ENCODE results near the gene TMEM222. TPM values are rescaled to one million over a fixed set of nuclear protein-coding genes. Genes with fewer than 3 reads are reported as not detected.

Gene TMEM222
- total RNA-seq, 1 experiment from 2014 or later, result 55.5 TPM

- no peak for DNase-seq (ENCODE audit: low spot score)
- intact Hi-C loops (cut with micrococcal nuclease; ENCODE audit: unreplicated experiment), result loop anchor here (2.0 to 5.0 kb wide), 3 partner anchors 87 to 361 kb away; no protein-coding TSS in a partner anchor
- Histone ChIP-seq H3K36me3 (ENCODE audit: insufficient read depth, low read length, poor library complexity, severe bottlenecking) (peaks cover 10% of the 10 kb centered on the region), H3K4me3 (ENCODE audit: low read depth, low read length, poor library complexity, severe bottlenecking) (no peak overlapping the region), H3K9me3 (ENCODE audit: low read depth, low read length, poor library complexity, severe bottlenecking) (no peaks in the 10 kb centered on the region), H3K4me1 (ENCODE audit: insufficient read depth, low read length, poor library complexity, severe bottlenecking) (peaks cover 4% of the 10 kb centered on the region), H3K27me3 (replicated peaks; ENCODE audit: insufficient read depth, low read depth, low read length, poor library complexity) (no peaks in the 10 kb centered on the region), H3K27ac (ENCODE audit: low read depth, low read length, poor library complexity, severe bottlenecking) (no peak overlapping the region)
- POLR2A ChIA-PET (ENCODE audit: low non-redundant PET), result no interaction called here
- CTCF ChIA-PET, result interaction anchor here (0.7 to 1.9 kb wide), 5 partner anchors 40 to 533 kb away, joined by 3 to 11 read pairs (median 4); partner anchors contain the start of gene SYTL1
- BruUV-seq (replicated peaks), result no TSS peak
- TF ChIP-seq, protein P1, sequence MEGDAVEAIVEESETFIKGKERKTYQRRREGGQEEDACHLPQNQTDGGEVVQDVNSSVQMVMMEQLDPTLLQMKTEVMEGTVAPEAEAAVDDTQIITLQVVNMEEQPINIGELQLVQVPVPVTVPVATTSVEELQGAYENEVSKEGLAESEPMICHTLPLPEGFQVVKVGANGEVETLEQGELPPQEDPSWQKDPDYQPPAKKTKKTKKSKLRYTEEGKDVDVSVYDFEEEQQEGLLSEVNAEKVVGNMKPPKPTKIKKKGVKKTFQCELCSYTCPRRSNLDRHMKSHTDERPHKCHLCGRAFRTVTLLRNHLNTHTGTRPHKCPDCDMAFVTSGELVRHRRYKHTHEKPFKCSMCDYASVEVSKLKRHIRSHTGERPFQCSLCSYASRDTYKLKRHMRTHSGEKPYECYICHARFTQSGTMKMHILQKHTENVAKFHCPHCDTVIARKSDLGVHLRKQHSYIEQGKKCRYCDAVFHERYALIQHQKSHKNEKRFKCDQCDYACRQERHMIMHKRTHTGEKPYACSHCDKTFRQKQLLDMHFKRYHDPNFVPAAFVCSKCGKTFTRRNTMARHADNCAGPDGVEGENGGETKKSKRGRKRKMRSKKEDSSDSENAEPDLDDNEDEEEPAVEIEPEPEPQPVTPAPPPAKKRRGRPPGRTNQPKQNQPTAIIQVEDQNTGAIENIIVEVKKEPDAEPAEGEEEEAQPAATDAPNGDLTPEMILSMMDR (conservative IDR thresholded peaks at IDR 0.05; ENCODE audit: low read depth, low read length), result no peak
- no peak for TF ChIP-seq EZH2 (IDR thresholded peaks at IDR 0.05; ENCODE audit: borderline replicate concordance, low read depth, low read length, poor library complexity, severe bottlenecking)
These were observed 20.3 kb upstream of the TMEM222 start for GRCh38 chr1:27301582-27302199.

DNA sequence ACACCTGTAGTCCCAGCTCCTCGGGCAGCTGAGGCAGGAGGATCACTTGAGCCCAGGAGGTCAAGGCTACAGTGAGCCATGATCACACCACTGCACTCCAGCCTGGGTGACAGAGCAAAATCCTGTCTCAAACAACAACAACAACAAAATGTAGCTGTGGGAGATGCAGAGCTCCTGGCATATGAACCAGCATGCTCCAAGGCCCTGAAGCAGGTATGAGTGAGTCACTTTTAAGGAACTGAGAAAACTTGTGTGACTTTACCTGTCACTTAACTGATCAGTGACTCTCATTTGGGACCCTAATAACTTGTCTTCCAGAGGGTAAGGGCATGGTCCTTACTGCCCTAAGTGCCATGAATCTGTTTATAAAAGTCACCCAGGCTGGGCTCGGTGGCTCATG is 19.4 kb upstream of the TMEM222 start:
- ChIA-PET CTCF (interaction anchor here (0.8 kb wide), 1 partner anchor 96 kb away, joined by 3 read pairs; no protein-coding TSS in a partner anchor), POLR2A (ENCODE audit: low non-redundant PET) (no interaction called here)
- Histone ChIP-seq H3K36me3 (ENCODE audit: insufficient read depth, low read length, poor library complexity, severe bottlenecking) (peaks cover 10% of the 10 kb centered on the region), H3K4me1 (ENCODE audit: insufficient read depth, low read length, poor library complexity, severe bottlenecking) (peaks cover 4% of the 10 kb centered on the region), H3K27me3 (replicated peaks; ENCODE audit: insufficient read depth, low read depth, low read length, poor library complexity) (no peaks in the 10 kb centered on the region), H3K27ac (ENCODE audit: low read depth, low read length, poor library complexity, severe bottlenecking) (no peak overlapping the region), H3K9me3 (ENCODE audit: low read depth, low read length, poor library complexity, severe bottlenecking) (no peaks in the 10 kb centered on the region), H3K4me3 (ENCODE audit: low read depth, low read length, poor library complexity, severe bottlenecking) (no peak overlapping the region)
- no peak for DNase-seq (ENCODE audit: low spot score)
- intact Hi-C loops (cut with micrococcal nuclease; ENCODE audit: unreplicated experiment), result loop anchor here (5.0 kb wide), 1 partner anchor 305 kb away; no protein-coding TSS in a partner anchor
- no TSS peak for BruUV-seq (replicated peaks)
- TF ChIP-seq, protein P1 (conservative IDR thresholded peaks at IDR 0.05; ENCODE audit: low read depth, low read length), result no peak
- TF ChIP-seq EZH2 (IDR thresholded peaks at IDR 0.05; ENCODE audit: borderline replicate concordance, low read depth, low read length, poor library complexity, severe bottlenecking), result no peak

DNA sequence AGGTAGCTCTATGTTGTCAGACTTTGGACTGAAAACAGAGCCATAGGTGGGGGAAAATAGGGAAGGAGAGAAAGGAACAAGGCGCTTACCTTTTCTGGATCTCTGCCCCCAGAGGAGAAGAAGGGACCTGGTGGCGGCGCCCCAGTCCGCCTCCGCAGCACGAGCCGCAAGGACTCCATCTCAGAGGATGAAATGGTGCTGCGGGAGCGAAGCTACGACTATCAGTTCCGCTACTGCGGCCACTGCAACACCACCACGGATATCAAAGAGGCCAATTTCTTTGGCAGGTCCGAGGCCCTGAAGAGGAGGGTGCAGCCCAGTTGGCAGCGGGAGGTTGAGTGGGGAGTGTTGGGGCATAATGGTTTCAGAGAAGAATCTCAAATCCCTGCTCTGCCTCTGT is 18.5 kb upstream of the TMEM222 start:
- POLR2A ChIA-PET (ENCODE audit: low non-redundant PET), result no interaction called here
- Histone ChIP-seq H3K27me3 (replicated peaks; ENCODE audit: insufficient read depth, low read depth, low read length, poor library complexity) (no peaks in the 10 kb centered on the region), H3K4me1 (ENCODE audit: insufficient read depth, low read length, poor library complexity, severe bottlenecking) (peaks cover 4% of the 10 kb centered on the region), H3K9me3 (ENCODE audit: low read depth, low read length, poor library complexity, severe bottlenecking) (no peaks in the 10 kb centered on the region), H3K36me3 (ENCODE audit: insufficient read depth, low read length, poor library complexity, severe bottlenecking) (peaks cover 6% of the 10 kb centered on the region), H3K27ac (ENCODE audit: low read depth, low read length, poor library complexity, severe bottlenecking) (no peak overlapping the region), H3K4me3 (ENCODE audit: low read depth, low read length, poor library complexity, severe bottlenecking) (no peak overlapping the region)
- BruUV-seq (replicated peaks), result no TSS peak
- DNase-seq (ENCODE audit: low spot score), result no peak
- intact Hi-C loops (cut with micrococcal nuclease; ENCODE audit: unreplicated experiment), result loop anchor here (5.0 kb wide), 1 partner anchor 304 kb away; no protein-coding TSS in a partner anchor
- TF ChIP-seq, protein P1 (conservative IDR thresholded peaks at IDR 0.05; ENCODE audit: low read depth, low read length), result no peak
- no peak for TF ChIP-seq EZH2 (IDR thresholded peaks at IDR 0.05; ENCODE audit: borderline replicate concordance, low read depth, low read length, poor library complexity, severe bottlenecking)
- CTCF ChIA-PET, result no interaction called here

Measured in A673 (cell line).